Vagina (tissue), 2 donors: ENCODE results near the gene MATK. TPM values are rescaled to one million over a fixed set of nuclear protein-coding genes. Genes with fewer than 3 reads are reported as not detected.

ENCODE experiments used
- DNase-seq, 2 donors: peaks; one replicate each; pipeline ENCODE4 v3.0.0-alpha.2; 2017; ENCODE audit errors: extremely low spot score in 2 of 2
- H3K27ac ChIP-seq: fragments of 200-600 bp; sonication (generic); one replicate; pipeline ENCODE4 v1.5.1; 2019
- H3K27me3 ChIP-seq: fragments of 200-600 bp; sonication (generic); one replicate; pipeline ENCODE4 v1.5.1; 2019
- H3K36me3 ChIP-seq, 2 donors: fragments of 200-600 bp; sonication (generic); one replicate each; pipeline ENCODE4 v1.5.1; 2017 to 2019
- H3K4me1 ChIP-seq: fragments of 200-600 bp; sonication (generic); one replicate; pipeline ENCODE4 v1.5.1; 2019
- H3K4me3 ChIP-seq, 2 donors: fragments of 200-600 bp; sonication (generic); 1 replicate in 1 of 2; 2 replicates in 1 of 2; pipeline ENCODE4 v1.5.1; 2016 to 2019
- H3K9me3 ChIP-seq: fragments of 200-600 bp; sonication (generic); one replicate; pipeline ENCODE4 v1.5.1; 2019
- POLR2A ChIP-seq, 2 donors: fragments of 450-650 bp; IDR thresholded peaks; one replicate each; pipeline ENCODE4 v1.6.1; 2017; ENCODE audit warnings: antibody characterized with exemption in 2 of 2, mild to moderate bottlenecking in 2 of 2, moderate library complexity in 2 of 2
- POLR2AphosphoS5 ChIP-seq, 2 donors: sonication (generic); formaldehyde crosslinking; IDR thresholded peaks; one replicate each; pipeline ENCODE4 v1.9.0; 2017; ENCODE audit warnings: antibody characterized with exemption in 2 of 2, mild to moderate bottlenecking in 2 of 2, low read depth in 1 of 2; ENCODE audit not compliant: insufficient read depth in 1 of 2
- intact Hi-C: fragments of 100-400 bp; cut with DNase I; formaldehyde crosslinking; loops from one replicate; pipeline ENCODE4 v1.15.1; 2023
- total RNA-seq: library from RNA; depleted of rRNA; stranded (reverse); fragments of >200 nt; gene quantifications from one replicate; pipeline ENCODE4 v1.2.3, GENCODE V29; 2016
- TF ChIP-seq, protein P1 (sequence below), 3 experiments: fragments of 450-650 bp in 2 of 3; fragments of 200-600 bp in 1 of 3; sonication (generic) in 1 of 3; IDR thresholded peaks; one replicate each; pipeline ENCODE4 v1.5.1; 2017 to 2019; ENCODE audit warnings: antibody characterized with exemption in 3 of 3, mild to moderate bottlenecking in 2 of 3, moderate library complexity in 2 of 3

Gene MATK
- total RNA-seq, 1 donor from 2014 or later: 1.2 TPM

DNA sequence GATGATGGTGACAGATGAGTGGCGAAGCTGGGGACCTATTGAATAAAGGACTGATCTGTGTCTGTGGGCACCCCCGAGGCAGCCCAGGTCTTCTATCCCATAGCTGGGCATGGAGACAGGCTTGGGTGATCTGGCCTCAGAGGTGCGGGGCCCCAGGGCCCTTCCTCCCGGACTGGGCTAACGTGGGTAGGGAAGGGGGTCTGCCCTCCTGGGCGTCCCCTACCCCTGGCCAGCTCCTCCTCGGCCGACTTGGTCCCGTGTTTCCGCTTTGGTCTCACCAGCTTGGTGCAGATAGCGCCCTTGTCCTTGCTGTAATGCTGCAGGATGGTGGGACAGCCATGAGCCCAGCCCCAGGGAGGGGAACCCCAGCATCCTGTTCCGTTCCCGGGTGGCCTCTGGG is 3.3 kb downstream of the MATK start:
- Histone ChIP-seq H3K4me1 (peaks cover 10% of the 10 kb centered on the region), H3K36me3 (no peaks in the 10 kb centered on the region), H3K9me3 (peaks cover 10% of the 10 kb centered on the region), H3K27me3 (peaks cover 9% of the 10 kb centered on the region), H3K27ac (no peak overlapping the region), H3K4me3 (no peak overlapping the region)
- DNase-seq: no peak
- TF ChIP-seq POLR2A (IDR thresholded peaks at IDR 0.05): no peak
- TF ChIP-seq, protein P1, sequence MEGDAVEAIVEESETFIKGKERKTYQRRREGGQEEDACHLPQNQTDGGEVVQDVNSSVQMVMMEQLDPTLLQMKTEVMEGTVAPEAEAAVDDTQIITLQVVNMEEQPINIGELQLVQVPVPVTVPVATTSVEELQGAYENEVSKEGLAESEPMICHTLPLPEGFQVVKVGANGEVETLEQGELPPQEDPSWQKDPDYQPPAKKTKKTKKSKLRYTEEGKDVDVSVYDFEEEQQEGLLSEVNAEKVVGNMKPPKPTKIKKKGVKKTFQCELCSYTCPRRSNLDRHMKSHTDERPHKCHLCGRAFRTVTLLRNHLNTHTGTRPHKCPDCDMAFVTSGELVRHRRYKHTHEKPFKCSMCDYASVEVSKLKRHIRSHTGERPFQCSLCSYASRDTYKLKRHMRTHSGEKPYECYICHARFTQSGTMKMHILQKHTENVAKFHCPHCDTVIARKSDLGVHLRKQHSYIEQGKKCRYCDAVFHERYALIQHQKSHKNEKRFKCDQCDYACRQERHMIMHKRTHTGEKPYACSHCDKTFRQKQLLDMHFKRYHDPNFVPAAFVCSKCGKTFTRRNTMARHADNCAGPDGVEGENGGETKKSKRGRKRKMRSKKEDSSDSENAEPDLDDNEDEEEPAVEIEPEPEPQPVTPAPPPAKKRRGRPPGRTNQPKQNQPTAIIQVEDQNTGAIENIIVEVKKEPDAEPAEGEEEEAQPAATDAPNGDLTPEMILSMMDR (IDR thresholded peaks at IDR 0.05): no peak
- TF ChIP-seq POLR2AphosphoS5 (IDR thresholded peaks at IDR 0.05; ENCODE audit: insufficient read depth in 1 of 2, low read depth in 1 of 2): no peak
- intact Hi-C loops: no loop called here

DNA sequence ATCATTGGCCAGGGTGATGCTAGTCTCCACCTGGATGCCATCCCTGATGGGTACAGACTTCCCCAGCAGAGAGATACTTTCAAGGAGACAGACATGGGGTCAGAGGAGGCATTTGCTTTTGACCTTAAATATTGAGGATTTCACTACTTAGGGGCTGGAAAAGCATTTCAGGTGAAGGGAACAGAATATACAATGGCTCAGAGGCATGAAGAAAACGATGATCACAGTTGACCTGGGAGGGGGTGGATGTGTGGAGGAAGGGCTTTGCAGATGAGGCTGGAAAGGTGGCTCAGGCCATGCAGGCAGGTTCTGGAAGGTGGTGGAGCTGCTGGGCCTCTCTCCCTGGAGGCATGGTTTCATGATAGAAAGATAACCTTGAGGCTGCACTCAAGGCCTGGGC is 3.9 kb downstream of the MATK start:
- H3K4me1 ChIP-seq: peaks cover 10% of the 10 kb centered on the region
- intact Hi-C loops: no loop called here
- TF ChIP-seq, protein P1 (IDR thresholded peaks at IDR 0.05): no peak
- TF ChIP-seq POLR2AphosphoS5 (IDR thresholded peaks at IDR 0.05; ENCODE audit: insufficient read depth in 1 of 2, low read depth in 1 of 2) (no peak), POLR2A (IDR thresholded peaks at IDR 0.05) (no peak)
- H3K27me3 ChIP-seq: peaks cover 9% of the 10 kb centered on the region
- H3K27ac ChIP-seq: no peak overlapping the region
- no peaks in the 10 kb centered on the region for H3K36me3 ChIP-seq
- no peak for DNase-seq
- no peak overlapping the region for H3K4me3 ChIP-seq
- peaks cover 10% of the 10 kb centered on the region for H3K9me3 ChIP-seq

DNA sequence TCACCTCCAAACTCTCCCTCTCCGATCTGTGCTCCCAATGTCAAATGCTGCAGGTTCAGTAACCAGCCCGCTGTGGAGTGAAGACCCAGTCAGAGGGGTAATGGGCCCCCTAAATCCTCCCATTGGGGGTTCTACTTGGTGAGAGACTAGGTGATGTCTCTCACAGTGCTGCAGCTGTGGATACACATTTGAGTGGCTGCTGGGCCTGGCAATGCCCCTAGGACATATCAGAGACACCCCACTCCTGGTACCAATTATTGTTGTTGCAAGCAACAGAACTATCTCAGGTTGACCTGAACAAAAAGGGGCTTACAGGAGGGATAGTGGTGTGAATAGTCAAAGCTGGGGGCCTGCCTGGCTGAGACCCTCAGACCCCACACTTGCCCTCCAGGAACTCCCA is 4.6 kb downstream of the MATK start:
- Histone ChIP-seq H3K27ac (no peak overlapping the region), H3K9me3 (peaks cover 10% of the 10 kb centered on the region), H3K36me3 (no peaks in the 10 kb centered on the region), H3K27me3 (peaks cover 9% of the 10 kb centered on the region), H3K4me3 (no peak overlapping the region), H3K4me1 (peaks cover 10% of the 10 kb centered on the region)
- DNase-seq: no peak
- intact Hi-C loops: no loop called here
- TF ChIP-seq POLR2AphosphoS5 (IDR thresholded peaks at IDR 0.05; ENCODE audit: insufficient read depth in 1 of 2, low read depth in 1 of 2) (no peak), POLR2A (IDR thresholded peaks at IDR 0.05) (no peak)
- TF ChIP-seq, protein P1 (IDR thresholded peaks at IDR 0.05): no peak

DNA sequence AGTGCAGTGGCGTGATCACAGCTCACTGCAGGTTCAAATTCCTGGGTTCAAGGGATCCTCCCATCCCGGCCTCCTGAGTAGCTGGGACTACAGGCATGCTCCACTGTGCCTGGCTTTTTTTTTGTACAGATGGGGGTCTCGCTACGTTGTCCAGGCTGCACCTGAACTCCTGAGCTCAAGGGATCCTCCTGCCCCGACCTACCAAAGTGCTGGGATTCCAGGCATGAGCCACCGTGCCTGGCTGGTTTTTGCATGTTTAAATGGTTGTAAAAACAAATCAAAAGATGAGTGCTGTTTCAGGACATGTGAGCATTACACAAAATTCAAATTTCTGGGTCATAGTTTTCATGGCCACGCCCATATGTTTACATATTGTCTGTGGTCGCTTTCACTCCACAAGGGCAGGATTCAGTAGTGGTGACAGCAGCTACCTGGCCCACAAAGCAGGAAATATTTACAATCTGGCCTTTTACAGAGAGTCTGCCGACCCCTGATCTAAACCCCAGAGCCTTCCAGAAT is 5.3 kb downstream of the MATK start:
- Histone ChIP-seq H3K9me3 (peaks cover 10% of the 10 kb centered on the region), H3K27me3 (peaks cover 7% of the 10 kb centered on the region), H3K4me3 (no peak overlapping the region), H3K4me1 (peaks cover 10% of the 10 kb centered on the region), H3K27ac (no peak overlapping the region), H3K36me3 (no peaks in the 10 kb centered on the region)
- TF ChIP-seq POLR2AphosphoS5 (IDR thresholded peaks at IDR 0.05; ENCODE audit: insufficient read depth in 1 of 2, low read depth in 1 of 2): no peak
- intact Hi-C loops: no loop called here
- DNase-seq: no peak

DNA sequence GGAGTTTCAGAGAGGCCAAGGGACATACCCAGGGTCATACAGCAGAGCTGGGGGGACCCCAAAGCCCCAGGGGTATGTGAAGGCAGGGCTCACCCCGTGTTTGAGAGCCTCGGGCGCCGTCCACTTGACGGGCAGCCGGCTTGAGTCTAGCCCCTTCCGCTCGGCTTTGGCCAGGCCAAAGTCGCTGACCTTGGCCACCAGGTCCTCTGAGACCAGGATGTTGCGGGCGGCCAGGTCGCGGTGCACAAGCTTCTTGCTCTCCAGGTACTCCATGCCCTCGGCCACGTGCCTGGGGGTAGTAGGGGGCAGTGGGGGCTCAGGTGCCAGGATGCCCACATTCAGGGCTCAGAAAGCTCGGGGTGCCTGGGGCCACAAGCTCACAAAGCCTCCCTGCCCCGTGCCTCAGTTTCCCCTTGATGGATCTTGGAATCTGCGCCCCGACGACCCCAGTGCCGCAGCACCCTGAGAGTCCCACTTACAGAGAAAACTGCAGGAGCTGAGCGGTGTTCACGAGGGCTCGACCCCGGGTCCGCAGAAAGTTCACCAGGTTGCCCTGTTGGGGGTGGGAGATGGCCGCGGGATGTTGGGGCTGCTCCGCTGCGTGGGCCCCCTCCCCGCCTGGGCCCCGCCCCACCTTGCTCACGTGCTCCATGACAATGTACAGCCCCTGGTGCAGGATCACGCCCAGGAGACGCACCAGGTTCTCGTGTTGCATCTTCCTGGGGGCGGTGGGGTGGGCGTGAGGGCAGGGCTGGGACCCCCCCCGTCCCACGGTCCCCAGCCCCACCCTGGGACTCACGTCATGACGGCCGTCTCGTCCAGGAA is 7.1 kb downstream of the MATK start:
- no peak overlapping the region for H3K4me3 ChIP-seq
- DNase-seq: peak in 1 of 2 donors; percentile 95
- intact Hi-C loops: no loop called here
- no peak overlapping the region for H3K27ac ChIP-seq
- H3K9me3 ChIP-seq: peaks cover 10% of the 10 kb centered on the region
- H3K27me3 ChIP-seq: no peaks in the 10 kb centered on the region
- no peaks in the 10 kb centered on the region for H3K4me1 ChIP-seq
- TF ChIP-seq, protein P1 (IDR thresholded peaks at IDR 0.05): no peak
- TF ChIP-seq POLR2AphosphoS5 (IDR thresholded peaks at IDR 0.05; ENCODE audit: insufficient read depth in 1 of 2, low read depth in 1 of 2) (no peak), POLR2A (IDR thresholded peaks at IDR 0.05) (no peak)
- H3K36me3 ChIP-seq: no peaks in the 10 kb centered on the region
